ENCODE results near the gene CLCNKA. TPM values are rescaled to one million over a fixed set of nuclear protein-coding genes. Genes with fewer than 3 reads are reported as not detected.
"Not testable (repeated sequence)": the region's sequence is repeated elsewhere in the genome, so short reads cannot be mapped to it uniquely, and the experiment has no call there.

CLCNKA gene
- total and polyA plus RNA-seq, 8 donors, result 0.12 to 1.4 (median 0.84) TPM

- intact Hi-C loops (cut with DNase I), result no loop called here
- DNase-seq (peak in 1 of 4 donors; percentile 49), ATAC-seq (no peak)
- no peaks in the 10 kb centered on the region for H3K36me3 ChIP-seq
- no peaks in the 10 kb centered on the region for H3K9me3 ChIP-seq
- no peak overlapping the region for H3K4me3 ChIP-seq
- H3K4me1 ChIP-seq, result peaks cover 5 to 8% of the 10 kb centered on the region in 2 donors
- H3K27me3 ChIP-seq, result peaks cover 0 to 41% of the 10 kb centered on the region in 2 donors
- no peak for TF ChIP-seq CTCF (IDR thresholded peaks at IDR 0.05)
- no peak overlapping the region for H3K27ac ChIP-seq
These were observed 6.6 kb downstream of the CLCNKA start for GRCh38 chr1:16028237-16029002.

GRCh38 chr1:16029003-16029268 lies 7.1 kb downstream of the CLCNKA start:
- H3K27me3 ChIP-seq, result peaks cover 0 to 41% of the 10 kb centered on the region in 2 donors
- H3K4me1 ChIP-seq; H3K27ac ChIP-seq; H3K9me3 ChIP-seq; intact Hi-C loops (cut with DNase I); DNase-seq; H3K4me3 ChIP-seq; H3K36me3 ChIP-seq; ATAC-seq: not testable (repeated sequence)

GRCh38 chr1:16029288-16029687 lies 7.5 kb downstream of the CLCNKA start:
- no peak for TF ChIP-seq CTCF (IDR thresholded peaks at IDR 0.05)
- peaks cover 0 to 41% of the 10 kb centered on the region in 2 donors for H3K27me3 ChIP-seq
- no peak for ATAC-seq
- no peak overlapping the region for H3K4me3 ChIP-seq
- intact Hi-C loops (cut with DNase I), result no loop called here
- no peak overlapping the region for H3K27ac ChIP-seq
- H3K9me3 ChIP-seq, result no peaks in the 10 kb centered on the region
- no peaks in the 10 kb centered on the region for H3K36me3 ChIP-seq
- H3K4me1 ChIP-seq, result peaks cover 5 to 8% of the 10 kb centered on the region in 2 donors
- DNase-seq, result peak in 1 of 4 donors; percentile 45

- ATAC-seq (no peak), DNase-seq (peak in 1 of 4 donors; percentile 41)
- Histone ChIP-seq H3K36me3 (no peaks in the 10 kb centered on the region), H3K4me1 (peaks cover 5 to 8% of the 10 kb centered on the region in 2 donors), H3K9me3 (no peaks in the 10 kb centered on the region), H3K4me3 (no peak overlapping the region), H3K27ac (no peak overlapping the region), H3K27me3 (peaks cover 0 to 34% of the 10 kb centered on the region in 2 donors)
- intact Hi-C loops (cut with DNase I), result no loop called here
- TF ChIP-seq CTCF (IDR thresholded peaks at IDR 0.05), result no peak
These were observed 9.7 kb downstream of the CLCNKA start for GRCh38 chr1:16031551-16031950.

- no peak overlapping the region for H3K4me3 ChIP-seq
- no peaks in the 10 kb centered on the region for H3K4me1 ChIP-seq
- ATAC-seq (peak; percentile 98), DNase-seq (peak; percentile 60 to 90 (median 84))
- no peaks in the 10 kb centered on the region for H3K36me3 ChIP-seq
- H3K27ac ChIP-seq, result no peak overlapping the region
- peak; percentile 85 to 90 for TF ChIP-seq CTCF (IDR thresholded peaks at IDR 0.05)
- peaks cover 0 to 25% of the 10 kb centered on the region in 2 donors for H3K27me3 ChIP-seq
- intact Hi-C loops (cut with DNase I), result no loop called here
- no peaks in the 10 kb centered on the region for H3K9me3 ChIP-seq
These were observed 10.7 kb downstream of the CLCNKA start for GRCh38 chr1:16032388-16033102.

- H3K4me1 ChIP-seq; H3K36me3 ChIP-seq; intact Hi-C loops (cut with DNase I); ATAC-seq; H3K27ac ChIP-seq; H3K9me3 ChIP-seq; H3K4me3 ChIP-seq; DNase-seq: not testable (repeated sequence)
- peaks cover 0 to 18% of the 10 kb centered on the region in 2 donors for H3K27me3 ChIP-seq
These were observed 11.3 kb downstream of the CLCNKA start for GRCh38 chr1:16033103-16033632.

- H3K36me3 ChIP-seq; H3K4me1 ChIP-seq; H3K27me3 ChIP-seq; H3K9me3 ChIP-seq; intact Hi-C loops (cut with DNase I); H3K4me3 ChIP-seq; H3K27ac ChIP-seq; DNase-seq; ATAC-seq: not testable (repeated sequence)
These were observed 14.6 kb downstream of the CLCNKA start for GRCh38 chr1:16036461-16036860.

Data from left lung (tissue), 10 donors.